Upper lobe of left lung (tissue), 4 donors: ENCODE results near the gene ZFY.

Source experiments
- CTCF ChIP-seq, 6 experiments: fragments of 450-650 bp in 4 of 6; fragments of 200-600 bp in 2 of 6; sonication (generic) in 2 of 6; IDR thresholded peaks; one replicate each; pipeline ENCODE4 v1.5.1; 2016 to 2019; ENCODE audit warnings: antibody characterized with exemption in 6 of 6
- EP300 ChIP-seq, 4 donors: sonication (generic); formaldehyde crosslinking; IDR thresholded peaks; one replicate each; pipeline ENCODE4 v1.5.1; 2017; ENCODE audit warnings: antibody characterized with exemption in 4 of 4, control low read depth in 2 of 4
- POLR2AphosphoS5 ChIP-seq, 2 donors: sonication (generic); formaldehyde crosslinking; IDR thresholded peaks; one replicate each; pipeline ENCODE4 v1.5.1; 2017; ENCODE audit warnings: antibody characterized with exemption in 2 of 2

GRCh38 chrY:2955561-2955960 lies 20.4 kb downstream of the ZFY start:
- TF ChIP-seq CTCF (IDR thresholded peaks at IDR 0.05) (no peak), EP300 (IDR thresholded peaks at IDR 0.05) (no peak), POLR2AphosphoS5 (IDR thresholded peaks at IDR 0.05) (no peak)
